Activated naive CD4-positive, alpha-beta T cell treated with anti-CD3 and anti-CD28 coated beads, Interleukin-2, amount 50 U/mL, for 72 hours (primary cell): ENCODE data around the gene BANP. TPM values are rescaled to one million over a fixed set of nuclear protein-coding genes. Genes with fewer than 3 reads are reported as not detected.
"Not testable (repeated sequence)": the region's sequence is repeated elsewhere in the genome, so short reads cannot be mapped to it uniquely, and the experiment has no call there.

Experiments used
- ATAC-seq, 2 donors: fragments of 150-1000 bp; cut with Tn5 transposase; 2 replicates each; pipeline ENCODE4 v1.10.0; 2021; ENCODE audit warnings: mild to moderate bottlenecking in 2 of 2, moderate library complexity in 2 of 2
- DNase-seq, 2 donors: peaks; one replicate each; pipeline ENCODE4 v3.0.0; 2021 to 2022; ENCODE audit warnings: low spot score in 2 of 2
- H3K27ac Mint-ChIP-seq, 2 donors: one replicate each; pipeline ENCODE4 v1.8.0; 2022; ENCODE audit warnings: mild to moderate bottlenecking in 2 of 2, mixed read lengths in 2 of 2
- H3K36me3 Mint-ChIP-seq, 2 donors: one replicate each; pipeline ENCODE4 v1.8.0; 2022; ENCODE audit warnings: mixed read lengths in 2 of 2
- H3K9me3 Mint-ChIP-seq, 2 donors: one replicate each; pipeline ENCODE4 v1.8.0; 2022; ENCODE audit warnings: mixed read lengths in 2 of 2
- total RNA-seq, 2 donors: library from RNA; stranded (reverse); gene quantifications; one replicate each; pipeline ENCODE4 v1.2.3, GENCODE V29; 2022

Gene BANP
- total RNA-seq, 2 donors from 2014 or later: 44.6 to 46.8 TPM

DNA sequence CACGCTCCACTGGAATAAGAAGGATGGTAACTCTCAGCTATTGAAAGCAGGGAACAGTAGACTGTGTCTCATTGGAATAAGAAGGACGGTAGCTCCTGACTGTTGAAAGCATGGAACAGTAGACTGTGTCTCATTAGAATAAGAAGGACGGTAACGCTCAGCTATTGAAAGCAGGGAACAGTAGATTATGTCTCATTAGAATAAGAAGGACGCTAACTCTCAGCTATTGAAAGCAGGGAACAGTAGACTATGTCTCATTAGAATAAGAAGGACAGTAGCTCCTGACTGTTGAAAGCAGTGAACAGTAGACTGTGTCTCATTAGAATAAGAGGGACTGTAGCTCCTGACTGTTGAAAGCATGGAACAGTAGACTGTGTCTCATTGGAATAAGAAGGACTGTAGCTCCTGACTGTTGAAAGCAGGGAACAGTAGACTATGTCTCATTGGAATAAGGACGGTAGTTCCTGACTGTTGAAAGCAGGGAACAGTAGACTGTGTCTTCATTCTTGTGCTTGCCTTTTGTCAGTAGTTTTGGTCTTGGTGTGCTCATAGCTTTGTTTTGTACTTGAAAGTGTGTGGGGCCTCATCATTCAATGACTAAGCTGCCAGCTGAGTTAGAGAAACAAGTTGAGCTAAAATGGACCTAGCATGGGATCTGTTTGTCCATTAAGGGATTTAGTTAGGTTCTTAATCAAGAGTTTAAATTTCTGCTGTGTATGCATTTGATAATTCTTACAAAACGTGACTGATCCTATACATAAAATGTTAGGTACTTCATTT, 58.5 kb downstream of the BANP start:
- ATAC-seq (no peak), DNase-seq (no peak)
- Mint-ChIP-seq H3K36me3 (peaks cover 0 to 4% of the 10 kb centered on the region in 2 donors), H3K9me3 (no peaks in the 10 kb centered on the region), H3K27ac (peak overlapping the region; percentile 15 to 26)

GRCh38 chr16:88010343-88010967, 59.2 kb downstream of the BANP start:
- H3K9me3 Mint-ChIP-seq: no peaks in the 10 kb centered on the region
- ATAC-seq (no peak), DNase-seq (peak in 1 of 2 donors; percentile 31)
- H3K27ac Mint-ChIP-seq: peak overlapping the region in 1 of 2 donors; percentile 26
- H3K36me3 Mint-ChIP-seq: peaks cover 0 to 4% of the 10 kb centered on the region in 2 donors

DNA sequence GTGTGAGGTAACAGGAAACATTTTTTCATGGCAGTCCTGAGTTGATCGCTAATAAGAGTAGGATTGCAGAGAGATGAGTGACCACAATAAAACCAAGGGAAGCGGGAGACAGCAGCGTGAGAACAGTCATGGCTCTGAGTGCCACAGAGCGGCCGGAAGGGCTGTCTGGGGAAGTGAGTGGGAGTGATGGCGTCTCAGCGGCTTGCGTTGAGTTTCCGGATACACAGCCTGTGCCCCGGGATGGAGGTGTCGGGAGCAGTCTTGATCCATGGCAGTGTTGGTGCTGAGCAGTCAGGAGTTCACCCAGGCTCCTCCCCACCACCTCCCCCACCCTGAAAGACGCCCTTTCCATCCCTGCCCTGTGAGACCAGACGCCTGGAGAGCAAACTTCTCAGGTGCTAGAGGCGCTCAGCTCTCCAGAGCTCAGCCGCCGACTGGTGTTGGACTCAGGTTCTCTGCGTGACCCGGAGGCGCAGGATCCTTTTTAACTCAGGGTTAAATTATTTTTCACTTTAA, 59.8 kb downstream of the BANP start:
- Mint-ChIP-seq H3K36me3 (peaks cover 0 to 4% of the 10 kb centered on the region in 2 donors), H3K27ac (no peak overlapping the region), H3K9me3 (no peaks in the 10 kb centered on the region)
- DNase-seq: peak in 1 of 2 donors; percentile 23
- ATAC-seq: no peak

GRCh38 chr16:88012360-88012759, 61.1 kb downstream of the BANP start:
- H3K9me3 Mint-ChIP-seq: no peaks in the 10 kb centered on the region
- ATAC-seq: no peak
- peaks cover 0 to 4% of the 10 kb centered on the region in 2 donors for H3K36me3 Mint-ChIP-seq
- H3K27ac Mint-ChIP-seq: no peak overlapping the region
- DNase-seq: peak in 1 of 2 donors; percentile 33

DNA sequence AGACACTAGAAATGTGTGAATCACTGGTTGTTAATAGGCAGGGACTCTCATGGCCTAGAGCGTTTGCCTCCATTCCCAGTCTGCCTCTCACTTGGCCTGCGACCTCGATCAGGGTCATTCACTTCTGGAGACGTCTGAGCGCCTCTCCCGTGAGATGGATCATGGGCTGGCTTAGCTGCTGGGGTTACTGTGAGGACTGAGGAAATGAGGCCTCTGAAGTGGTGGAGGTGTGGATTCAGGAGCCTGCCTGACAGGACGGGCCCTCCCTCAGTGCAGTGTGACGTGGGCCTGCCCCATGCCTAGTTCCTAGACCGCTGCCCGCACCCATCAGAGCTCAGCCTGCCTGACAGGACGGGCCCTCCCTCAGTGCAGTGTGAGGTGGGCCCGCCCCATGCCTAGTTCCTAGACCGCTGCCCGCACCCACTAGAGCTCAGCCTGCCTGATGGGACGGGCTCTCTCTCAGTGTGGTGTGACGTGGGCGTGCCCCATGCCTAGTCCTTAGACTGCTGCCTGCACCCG, 61.9 kb downstream of the BANP start:
- ATAC-seq (peak in 1 of 2 donors; percentile 17), DNase-seq (no peak)
- Mint-ChIP-seq H3K9me3 (no peaks in the 10 kb centered on the region), H3K27ac (peak overlapping the region; percentile 73 to 91), H3K36me3 (peaks cover 0 to 4% of the 10 kb centered on the region in 2 donors)

- peaks cover 0 to 4% of the 10 kb centered on the region in 2 donors for H3K36me3 Mint-ChIP-seq
- peak overlapping the region; percentile 73 to 91 for H3K27ac Mint-ChIP-seq
- DNase-seq: peak in 1 of 2 donors; percentile 47
- H3K9me3 Mint-ChIP-seq: no peaks in the 10 kb centered on the region
- ATAC-seq: no peak
Observed at GRCh38 chr16:88013766-88014251, 62.6 kb downstream of the BANP start.

DNA sequence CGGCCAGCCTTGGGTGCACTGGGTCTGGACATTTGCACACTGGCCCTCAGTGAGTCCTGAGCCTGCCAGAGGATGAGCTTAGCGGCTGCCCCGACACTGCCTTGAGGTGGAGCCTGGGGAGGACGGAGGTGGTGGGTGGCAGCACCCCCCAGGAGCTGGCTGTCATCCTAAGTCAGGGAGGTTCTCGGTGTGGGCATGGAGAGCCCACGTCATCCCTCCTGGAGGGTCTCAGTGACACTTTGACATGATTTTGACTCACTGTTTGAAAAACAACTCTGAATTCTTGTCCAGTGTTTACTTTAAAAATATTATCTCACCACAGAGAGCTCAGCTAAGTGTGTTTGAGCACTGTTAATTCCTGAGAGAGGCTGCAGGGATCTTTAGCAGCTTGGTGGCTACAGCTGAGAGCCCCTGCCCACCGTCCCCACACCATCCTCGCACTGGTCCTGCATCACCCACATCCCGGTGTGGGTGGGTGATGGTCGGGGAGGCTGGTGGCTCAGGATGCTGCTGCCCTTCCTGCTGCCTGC, 63.1 kb downstream of the BANP start:
- Mint-ChIP-seq H3K9me3 (no peaks in the 10 kb centered on the region), H3K36me3 (peaks cover 0 to 4% of the 10 kb centered on the region in 2 donors), H3K27ac (peak overlapping the region; percentile 73 to 91)
- no peak for ATAC-seq
- DNase-seq: peak in 1 of 2 donors; percentile 47

- no peak for ATAC-seq
- Mint-ChIP-seq H3K27ac (peak overlapping the region; percentile 57 to 74), H3K9me3 (no peaks in the 10 kb centered on the region), H3K36me3 (peaks cover 0 to 4% of the 10 kb centered on the region in 2 donors)
- peak in 1 of 2 donors; percentile 39 for DNase-seq
Observed at GRCh38 chr16:88014954-88015805, 63.9 kb downstream of the BANP start.

DNA sequence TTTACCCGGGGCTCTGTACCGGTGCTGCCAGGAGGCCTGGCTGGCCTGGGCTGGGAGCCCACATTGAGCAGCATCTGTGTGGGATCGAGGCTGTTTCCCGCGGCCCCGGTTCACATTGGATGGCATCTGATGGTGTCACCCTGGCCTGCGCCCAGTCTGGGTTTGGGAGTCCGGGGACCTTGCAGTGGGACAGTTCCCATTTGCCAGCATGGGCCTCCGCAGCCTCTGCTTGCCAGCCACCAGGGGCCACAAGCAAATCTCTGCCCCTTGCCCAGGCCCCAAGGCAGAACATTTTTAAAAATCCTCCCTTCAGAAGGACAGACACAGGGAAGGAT, 64.5 kb downstream of the BANP start:
- no peak for ATAC-seq
- no peaks in the 10 kb centered on the region for H3K9me3 Mint-ChIP-seq
- H3K36me3 Mint-ChIP-seq: peaks cover 0 to 1% of the 10 kb centered on the region in 2 donors
- DNase-seq: no peak
- peak overlapping the region in 1 of 2 donors; percentile 57 for H3K27ac Mint-ChIP-seq

GRCh38 chr16:88016386-88016785, 65.2 kb downstream of the BANP start:
- not testable (repeated sequence) for ATAC-seq, H3K36me3 Mint-ChIP-seq, H3K9me3 Mint-ChIP-seq
- peak in 1 of 2 donors; percentile 45 for DNase-seq
- peak overlapping the region; percentile 2 to 79 for H3K27ac Mint-ChIP-seq

DNA sequence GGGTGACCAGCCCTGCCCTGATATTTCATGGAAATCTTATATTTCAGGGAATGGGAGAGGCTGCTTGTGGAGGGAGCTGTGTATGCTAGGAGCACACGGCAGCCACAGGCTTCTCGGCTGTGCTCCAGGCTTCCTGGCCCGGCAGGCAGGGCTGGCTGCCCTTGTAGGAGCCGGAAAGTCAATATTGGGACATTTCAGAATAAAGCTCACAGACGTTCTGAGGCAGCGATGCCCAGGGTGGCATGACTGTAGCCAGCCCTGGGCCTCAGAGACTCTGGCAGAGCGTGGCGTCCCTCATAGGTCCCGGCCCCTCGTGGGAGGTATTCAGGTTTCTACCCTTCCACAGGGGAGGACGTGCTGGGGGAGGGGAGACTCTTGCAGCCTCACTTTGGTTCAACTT, 65.7 kb downstream of the BANP start:
- peak overlapping the region; percentile 2 to 79 for H3K27ac Mint-ChIP-seq
- no peaks in the 10 kb centered on the region for H3K9me3 Mint-ChIP-seq
- DNase-seq: no peak

GRCh38 chr16:88017587-88018101, 66.4 kb downstream of the BANP start:
- DNase-seq (no peak), ATAC-seq (no peak)
- no peaks in the 10 kb centered on the region for H3K9me3 Mint-ChIP-seq
- no peaks in the 10 kb centered on the region for H3K36me3 Mint-ChIP-seq
- H3K27ac Mint-ChIP-seq: no peak overlapping the region

More for the DNA sequence above, 65.7 kb downstream of the BANP start:
- no peak for ATAC-seq
- no peaks in the 10 kb centered on the region for H3K36me3 Mint-ChIP-seq

- not testable (repeated sequence) for H3K36me3 Mint-ChIP-seq, H3K27ac Mint-ChIP-seq, ATAC-seq, H3K9me3 Mint-ChIP-seq
- DNase-seq: peak in 1 of 2 donors; percentile 43
Observed at GRCh38 chr16:88018382-88018781, 67.1 kb downstream of the BANP start.

DNA sequence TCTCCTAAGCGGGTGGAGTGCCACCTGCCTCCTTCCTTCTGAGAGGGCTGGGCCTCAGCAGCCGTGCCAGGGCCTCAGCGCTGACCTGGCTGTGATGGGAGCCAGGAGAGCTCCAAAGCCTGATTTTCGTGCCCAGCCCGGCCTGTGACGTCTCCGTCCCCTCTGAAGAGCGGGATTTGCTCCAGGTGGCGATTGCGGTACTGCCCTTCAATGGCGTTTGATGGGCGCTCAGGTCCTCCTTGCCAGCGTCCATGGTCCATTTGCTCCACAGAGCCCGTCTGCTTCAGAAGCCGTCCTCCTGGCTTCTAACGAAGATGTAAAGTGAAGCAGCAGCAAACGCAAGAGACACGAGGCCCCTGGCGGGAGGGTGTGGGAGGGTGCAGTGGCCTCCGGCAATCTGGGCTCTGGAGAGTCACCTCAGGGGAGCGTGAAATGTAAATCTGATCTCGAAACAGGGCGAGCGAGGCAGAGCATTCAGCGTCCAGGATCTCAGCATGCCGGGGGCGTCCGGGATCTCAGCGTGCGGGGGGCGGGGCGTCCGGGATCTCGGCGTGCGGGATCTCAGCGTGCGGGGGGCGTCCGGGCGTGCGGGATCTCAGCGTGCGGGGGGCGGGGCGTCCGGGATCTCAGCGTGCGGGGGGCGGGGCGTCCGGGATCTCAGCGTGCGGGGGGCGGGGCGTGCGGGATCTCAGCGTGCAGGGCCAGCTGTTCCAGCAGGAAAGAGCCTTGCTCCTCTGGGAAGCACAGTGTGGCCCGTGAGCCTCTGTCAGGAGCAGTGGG, 68.0 kb downstream of the BANP start:
- not testable (repeated sequence) for H3K36me3 Mint-ChIP-seq, ATAC-seq

GRCh38 chr16:88019821-88020515, 68.7 kb downstream of the BANP start:
- ATAC-seq (no peak), DNase-seq (no peak)
- Mint-ChIP-seq H3K36me3 (no peaks in the 10 kb centered on the region), H3K27ac (peak overlapping the region in 1 of 2 donors; percentile 86), H3K9me3 (no peaks in the 10 kb centered on the region)

More for the DNA sequence above, 68.0 kb downstream of the BANP start:
- not testable (repeated sequence) for H3K9me3 Mint-ChIP-seq, DNase-seq, H3K27ac Mint-ChIP-seq
